Transverse colon (tissue), 4 donors: ENCODE results near the gene CARS2. TPM values are rescaled to one million over a fixed set of nuclear protein-coding genes. Genes with fewer than 3 reads are reported as not detected.
A peak's percentile ranks its signal among the peaks of the same experiment; 100 is the strongest.

ENCODE experiments used
- DNase-seq: peaks from one replicate; pipeline ENCODE4 v3.0.0-alpha.2; 2019
- H3K27ac ChIP-seq, 4 donors: fragments of 200-600 bp; sonication (generic); 2 replicates each; pipeline ENCODE4 v1.5.1; 2016 to 2018; ENCODE audit warnings: inconsistent platforms in 4 of 4
- H3K27me3 ChIP-seq: fragments of 200-600 bp; sonication (generic); 2 replicates; pipeline ENCODE4 v1.5.1; 2017; ENCODE audit warnings: inconsistent platforms
- H3K36me3 ChIP-seq, 4 donors: fragments of 200-600 bp; sonication (generic); 2 replicates each; pipeline ENCODE4 v1.5.1; 2017 to 2019; ENCODE audit warnings: inconsistent platforms in 4 of 4
- H3K4me1 ChIP-seq, 4 donors: fragments of 200-600 bp; sonication (generic); 2 replicates each; pipeline ENCODE4 v1.5.1; 2017 to 2020; ENCODE audit warnings: inconsistent platforms in 4 of 4
- H3K4me3 ChIP-seq, 4 donors: fragments of 200-600 bp; sonication (generic); 1 replicate in 1 of 4; 2 replicates in 3 of 4; pipeline versions ENCODE4 v1.5.1 to v1.6.1; 2017 to 2019; ENCODE audit warnings: inconsistent platforms in 4 of 4
- H3K9me3 ChIP-seq, 2 donors: fragments of 200-600 bp; sonication (generic); 2 replicates each; pipeline ENCODE4 v1.5.1; 2017 to 2019; ENCODE audit warnings: inconsistent platforms in 2 of 2
- EP300 ChIP-seq: sonication (generic); formaldehyde crosslinking; IDR thresholded peaks from one replicate; pipeline ENCODE4 v1.6.1; 2017; ENCODE audit warnings: antibody characterized with exemption, low read depth
- POLR2A ChIP-seq: fragments of 450-650 bp; IDR thresholded peaks from one replicate; pipeline ENCODE4 v1.6.1; 2016; ENCODE audit warnings: antibody characterized with exemption, mild to moderate bottlenecking, moderate library complexity
- POLR2AphosphoS5 ChIP-seq, 3 donors: sonication (generic); formaldehyde crosslinking; IDR thresholded peaks; one replicate each; pipeline ENCODE4 v1.6.1; 2016; ENCODE audit warnings: antibody characterized with exemption in 3 of 3
- WGBS, 2 donors: methylation state at CpG; one replicate each; pipeline ENCODE4 v1.1.5; 2018; ENCODE audit warnings: low coverage in 1 of 2; 5-methylcytosine and 5-hydroxymethylcytosine counted together
- in situ Hi-C, 4 donors: fragments of 200-750 bp; cut with MboI; loops; one replicate each; pipeline versions ENCODE4 v1.15.0 to v1.15.1; 2017; ENCODE audit warnings: low sequenced_read_pairs in 3 of 4, low pct_ligation_motif_present in 1 of 4, low pct_unique_long_range_greater_than_20kb in 1 of 4
- intact Hi-C: fragments of 100-400 bp; cut with DNase I; formaldehyde crosslinking; loops from one replicate; pipeline ENCODE4 v1.15.1; 2023; ENCODE audit warnings: low total_unique reads
- total RNA-seq, 4 donors: library from RNA; depleted of rRNA; stranded (reverse); fragments of >200 nt; gene quantifications; one replicate each; pipeline ENCODE4 v1.1.0, GENCODE V29; 2016
- TF ChIP-seq, protein P1 (sequence below), 5 experiments: fragments of 200-600 bp in 3 of 5; fragments of 450-650 bp in 2 of 5; sonication (generic) in 3 of 5; IDR thresholded peaks; 1 replicate in 2 of 5; 2 replicates in 3 of 5; pipeline ENCODE4 v1.5.1; 2016 to 2017; ENCODE audit warnings: antibody characterized with exemption in 5 of 5, inconsistent platforms in 3 of 5, mild to moderate bottlenecking in 2 of 5, moderate library complexity in 1 of 5

CARS2 gene
- total RNA-seq, 4 donors from 2014 or later: 35.2 to 152 (median 56.2) TPM

DNA sequence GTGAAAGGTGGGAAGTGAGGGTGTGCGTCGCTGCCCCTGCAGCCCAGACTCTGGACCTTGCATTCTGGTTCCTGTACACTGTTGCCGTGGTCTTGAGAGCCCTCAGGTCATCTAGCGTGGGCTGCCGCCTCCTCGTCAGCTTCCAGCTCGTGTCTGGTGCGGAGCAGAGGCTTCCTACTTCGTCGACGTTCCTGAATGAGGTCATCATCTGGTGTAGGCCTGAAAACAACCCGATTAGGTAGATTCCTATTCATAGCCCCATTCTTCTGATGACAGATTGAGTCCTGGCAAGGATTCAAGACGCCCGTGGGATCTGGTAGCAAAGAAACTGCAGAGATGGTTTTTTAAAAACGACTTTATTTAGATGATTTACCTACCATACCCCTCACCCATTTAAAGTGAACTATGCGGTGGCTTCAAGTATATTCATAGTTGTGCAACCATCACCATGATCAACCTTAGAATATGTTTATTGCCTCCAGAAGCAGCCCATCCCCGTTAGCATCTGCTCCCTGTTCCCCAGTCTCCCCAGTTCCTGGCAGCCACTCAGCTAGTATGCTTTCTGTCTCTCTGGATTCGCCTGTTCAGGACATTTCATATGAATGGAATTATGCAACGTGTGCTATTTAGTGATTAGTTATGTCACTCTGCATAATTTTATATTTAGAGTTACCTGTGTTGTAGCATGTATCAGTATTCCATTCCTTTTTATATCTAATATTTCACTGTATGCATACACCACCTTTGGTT, 76.8 kb downstream of the CARS2 start:
- DNase-seq: no peak
- Histone ChIP-seq H3K36me3 (peaks cover 0 to 9% (median 2%) of the 10 kb centered on the region in 4 donors), H3K4me3 (no peak overlapping the region), H3K27ac (peak overlapping the region; percentile 43 to 82 (median 76)), H3K9me3 (no peaks in the 10 kb centered on the region), H3K27me3 (no peaks in the 10 kb centered on the region), H3K4me1 (peaks cover 13 to 50% (median 34%) of the 10 kb centered on the region in 4 donors)
- in situ Hi-C loops: no loop called here
- intact Hi-C loops: no loop called here
- TF ChIP-seq EP300 (no peak), POLR2AphosphoS5 (IDR thresholded peaks at IDR 0.05) (peak in 2 of 3 donors; percentile 27 to 31), POLR2A (no peak)
- 76 to 83% methylated on average over 7 to 19 of the region's 19 CpGs for WGBS, 2 donors

GRCh38 chr13:110628477-110628793, 77.5 kb downstream of the CARS2 start:
- intact Hi-C loops: no loop called here
- H3K27ac ChIP-seq: peak overlapping the region; percentile 73 to 82 (median 76)
- WGBS, 2 donors: 94% methylated on average over 9 to 13 of the region's 13 CpGs
- H3K27me3 ChIP-seq: no peaks in the 10 kb centered on the region
- H3K4me3 ChIP-seq: no peak overlapping the region
- H3K9me3 ChIP-seq: no peaks in the 10 kb centered on the region
- H3K36me3 ChIP-seq: peaks cover 0 to 11% (median 2%) of the 10 kb centered on the region in 4 donors
- TF ChIP-seq, protein P1, sequence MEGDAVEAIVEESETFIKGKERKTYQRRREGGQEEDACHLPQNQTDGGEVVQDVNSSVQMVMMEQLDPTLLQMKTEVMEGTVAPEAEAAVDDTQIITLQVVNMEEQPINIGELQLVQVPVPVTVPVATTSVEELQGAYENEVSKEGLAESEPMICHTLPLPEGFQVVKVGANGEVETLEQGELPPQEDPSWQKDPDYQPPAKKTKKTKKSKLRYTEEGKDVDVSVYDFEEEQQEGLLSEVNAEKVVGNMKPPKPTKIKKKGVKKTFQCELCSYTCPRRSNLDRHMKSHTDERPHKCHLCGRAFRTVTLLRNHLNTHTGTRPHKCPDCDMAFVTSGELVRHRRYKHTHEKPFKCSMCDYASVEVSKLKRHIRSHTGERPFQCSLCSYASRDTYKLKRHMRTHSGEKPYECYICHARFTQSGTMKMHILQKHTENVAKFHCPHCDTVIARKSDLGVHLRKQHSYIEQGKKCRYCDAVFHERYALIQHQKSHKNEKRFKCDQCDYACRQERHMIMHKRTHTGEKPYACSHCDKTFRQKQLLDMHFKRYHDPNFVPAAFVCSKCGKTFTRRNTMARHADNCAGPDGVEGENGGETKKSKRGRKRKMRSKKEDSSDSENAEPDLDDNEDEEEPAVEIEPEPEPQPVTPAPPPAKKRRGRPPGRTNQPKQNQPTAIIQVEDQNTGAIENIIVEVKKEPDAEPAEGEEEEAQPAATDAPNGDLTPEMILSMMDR (IDR thresholded peaks at IDR 0.05): no peak
- TF ChIP-seq POLR2AphosphoS5 (IDR thresholded peaks at IDR 0.05): peak in 2 of 3 donors; percentile 38 to 76
- in situ Hi-C loops: no loop called here
- DNase-seq: peak; percentile 33
- peaks cover 13 to 50% (median 34%) of the 10 kb centered on the region in 4 donors for H3K4me1 ChIP-seq

GRCh38 chr13:110627761-110628476, 78.0 kb downstream of the CARS2 start:
- intact Hi-C loops: no loop called here
- Histone ChIP-seq H3K4me1 (peaks cover 13 to 50% (median 34%) of the 10 kb centered on the region in 4 donors), H3K27ac (peak overlapping the region; percentile 73 to 82 (median 76)), H3K36me3 (peaks cover 0 to 16% (median 2%) of the 10 kb centered on the region in 4 donors), H3K27me3 (no peaks in the 10 kb centered on the region), H3K4me3 (no peak overlapping the region), H3K9me3 (no peaks in the 10 kb centered on the region)
- WGBS, 2 donors: 74% methylated on average over 12 of the region's 12 CpGs; no CpG with 5 or more reads in 1 of the 2 donors
- TF ChIP-seq, protein P1 (IDR thresholded peaks at IDR 0.05): no peak
- TF ChIP-seq POLR2AphosphoS5 (IDR thresholded peaks at IDR 0.05) (no peak), POLR2A (no peak), EP300 (no peak)
- DNase-seq: no peak
- in situ Hi-C loops: no loop called here

GRCh38 chr13:110627351-110627750, 78.6 kb downstream of the CARS2 start:
- no peak for DNase-seq
- no peaks in the 10 kb centered on the region for H3K9me3 ChIP-seq
- no peak for TF ChIP-seq POLR2A
- TF ChIP-seq, protein P1 (IDR thresholded peaks at IDR 0.05): no peak
- TF ChIP-seq POLR2AphosphoS5 (IDR thresholded peaks at IDR 0.05): no peak
- TF ChIP-seq EP300: no peak
- WGBS, 2 donors: 86 to 96% methylated on average over 7 to 8 of the region's 8 CpGs
- H3K4me1 ChIP-seq: peaks cover 13 to 50% (median 34%) of the 10 kb centered on the region in 4 donors
- no peaks in the 10 kb centered on the region for H3K27me3 ChIP-seq
- in situ Hi-C loops: no loop called here
- peak overlapping the region; percentile 73 to 82 (median 76) for H3K27ac ChIP-seq
- intact Hi-C loops: no loop called here
- H3K4me3 ChIP-seq: no peak overlapping the region
- H3K36me3 ChIP-seq: peaks cover 0 to 16% (median 2%) of the 10 kb centered on the region in 4 donors
